Kidney glomerular epithelial cell (primary cell): ENCODE results near the gene FBXL5.

Experiments used
- DNase-seq: peaks from one replicate; lab custom pipeline; 2025; lab: John Stamatoyannopoulos, UW

Gene FBXL5

DNA sequence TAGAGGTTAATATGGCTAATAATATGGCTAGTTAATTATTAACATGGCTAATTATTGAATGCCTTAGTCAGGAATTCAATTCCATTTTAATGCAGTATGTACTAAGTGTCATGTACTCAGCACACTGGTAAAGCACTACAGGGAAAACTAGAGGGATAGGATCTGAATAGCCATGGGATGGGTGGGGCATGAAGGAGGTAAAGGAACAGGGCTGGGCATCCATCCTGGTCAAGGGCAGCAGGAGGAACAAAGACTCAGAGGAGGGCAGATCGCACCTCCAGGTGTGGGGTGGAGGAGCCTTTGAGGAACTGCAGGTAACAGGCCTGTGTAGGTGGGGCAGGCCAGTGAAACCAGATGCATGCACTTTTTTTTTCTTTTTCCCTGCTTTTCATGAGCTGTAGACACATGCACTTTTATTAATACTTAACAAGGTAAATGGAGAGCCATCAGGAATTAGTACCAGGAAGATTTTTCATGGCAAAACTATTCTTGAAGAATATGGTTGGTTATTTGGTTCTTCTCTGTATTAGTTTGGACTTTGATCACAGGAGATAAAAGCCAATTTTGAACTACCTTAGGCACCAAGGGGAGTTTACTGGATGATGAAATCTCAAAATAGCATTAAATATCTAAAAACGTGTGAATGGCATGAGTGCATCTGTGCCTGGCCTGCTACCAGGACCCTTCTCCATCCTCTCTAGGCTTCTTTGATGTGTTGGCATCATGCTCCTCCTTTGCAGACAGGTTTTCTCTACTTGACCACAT lies 97.2 kb downstream of the FBXL5 start:
- DNase-seq = no peak

DNA sequence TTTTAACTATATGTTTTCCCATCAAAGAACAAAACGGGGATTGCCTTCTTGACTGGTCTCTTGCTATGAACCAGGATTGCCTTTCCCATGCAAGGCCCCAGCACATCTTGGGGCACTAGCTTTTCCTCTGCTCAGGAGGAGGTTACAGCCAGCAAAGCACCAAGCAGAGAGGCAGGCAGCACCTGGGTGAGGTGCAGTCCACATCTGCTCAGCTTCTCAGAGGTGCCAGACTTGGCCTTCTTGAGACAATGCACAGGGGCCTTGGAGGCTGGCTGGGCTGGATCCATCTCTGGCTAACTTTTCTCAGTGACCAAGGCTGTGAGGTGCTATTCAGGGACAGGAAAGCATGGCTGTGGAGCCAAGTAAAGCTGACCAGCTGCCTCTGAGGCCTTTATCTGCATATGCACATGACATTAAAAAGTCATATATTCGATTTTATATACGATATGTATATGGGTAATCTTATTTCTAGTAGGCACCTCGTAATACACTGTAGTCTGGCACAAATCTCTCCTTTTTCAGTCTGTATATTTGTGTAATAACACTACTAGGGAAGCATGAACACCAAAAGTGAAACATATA lies 98.6 kb downstream of the FBXL5 start:
- DNase-seq = no peak
